Spleen (tissue), 11 donors: Measurements from ENCODE around the gene TRABD2A. TPM values are rescaled to one million over a fixed set of nuclear protein-coding genes. Genes with fewer than 3 reads are reported as not detected.

Experiments
- DNase-seq: peaks from one replicate; pipeline ENCODE4 v3.0.0-alpha.2; 2020
- H3K27ac ChIP-seq, 8 donors: fragments of 200-600 bp; sonication (generic) in 7 of 8; 1 replicate in 4 of 8; 2 replicates in 4 of 8; pipeline versions ENCODE4 v1.5.0 to v1.8.0; 2016 to 2021; ENCODE audit warnings: inconsistent platforms in 4 of 8, mild to moderate bottlenecking in 4 of 8, moderate library complexity in 1 of 8
- H3K27me3 ChIP-seq, 7 donors: fragments of 200-600 bp; sonication (generic) in 6 of 7; replicated peaks in 1 of 7; 1 replicate in 4 of 7; 2 replicates in 3 of 7; pipeline versions ENCODE4 v1.5.0 to v1.8.0; 2016 to 2021; ENCODE audit warnings: inconsistent platforms in 3 of 7, mild to moderate bottlenecking in 1 of 7
- H3K36me3 ChIP-seq, 6 donors: fragments of 200-600 bp; sonication (generic) in 5 of 6; 1 replicate in 4 of 6; 2 replicates in 2 of 6; pipeline versions ENCODE4 v1.5.0 to v1.8.0; 2016 to 2021; ENCODE audit warnings: inconsistent platforms in 2 of 6
- H3K4me1 ChIP-seq, 6 donors: fragments of 200-600 bp; sonication (generic) in 5 of 6; 1 replicate in 3 of 6; 2 replicates in 3 of 6; pipeline versions ENCODE4 v1.5.0 to v1.8.0; 2016 to 2021; ENCODE audit warnings: inconsistent platforms in 3 of 6
- H3K4me3 ChIP-seq, 8 donors: fragments of 200-600 bp; sonication (generic) in 7 of 8; 1 replicate in 4 of 8; 2 replicates in 4 of 8; pipeline versions ENCODE4 v1.5.0 to v1.8.0; 2016 to 2021; ENCODE audit warnings: inconsistent platforms in 4 of 8, mild to moderate bottlenecking in 4 of 8, moderate library complexity in 2 of 8
- H3K9me3 ChIP-seq, 8 donors: fragments of 200-600 bp; sonication (generic) in 7 of 8; 1 replicate in 4 of 8; 2 replicates in 4 of 8; pipeline versions ENCODE4 v1.5.0 to v1.8.0; 2016 to 2021; ENCODE audit warnings: inconsistent platforms in 4 of 8
- CTCF ChIP-seq, 11 experiments: fragments of 200-600 bp in 7 of 11; fragments of 450-650 bp in 4 of 11; sonication (generic) in 4 of 11; IDR thresholded peaks in 8 of 11; conservative IDR thresholded peaks in 3 of 11; 1 replicate in 7 of 11; 2 replicates in 4 of 11; pipeline versions ENCODE4 v1.4.0 to v1.8.0; 2016 to 2021; ENCODE audit warnings: antibody characterized with exemption in 11 of 11, inconsistent platforms in 4 of 11, mild to moderate bottlenecking in 1 of 11
- POLR2A ChIP-seq, 3 donors: fragments of 450-650 bp; IDR thresholded peaks; one replicate each; pipeline ENCODE4 v1.5.1; 2017; ENCODE audit warnings: antibody characterized with exemption in 3 of 3, mild to moderate bottlenecking in 1 of 3
- POLR2AphosphoS5 ChIP-seq, 3 donors: sonication (generic); formaldehyde crosslinking; IDR thresholded peaks; one replicate each; pipeline ENCODE4 v1.5.1; 2017; ENCODE audit warnings: antibody characterized with exemption in 3 of 3
- WGBS, 5 donors: extraction: QIAGEN DNeasy Blood & Tissue Kit in 3 of 5; methylation state at CpG; one replicate each; pipeline versions ENCODE4 v1.1.5 to v1.1.7; 2013 to 2018; 5-methylcytosine and 5-hydroxymethylcytosine counted together
- intact Hi-C: fragments of 100-400 bp; cut with DNase I; formaldehyde crosslinking; loops from one replicate; pipeline ENCODE4 v1.15.0; 2023; ENCODE audit warnings: low total_unique reads
- polyA plus RNA-seq, 3 donors: library from polyadenylated mRNA; stranded (reverse); fragments of 200-250 nt; gene quantifications; one replicate each; pipeline ENCODE4 v1.2.1, GENCODE V29; 2013
- total RNA-seq, 7 donors: library from RNA; depleted of rRNA in 3 of 7; stranded (reverse); fragments of >200 nt in 3 of 7; fragmentation: NEBNext Ultra II Directional in 4 of 7; extraction: Animal tissue kit (Norgen Biotek cat#: 25700) in 4 of 7; gene quantifications; one replicate each; pipeline versions ENCODE4 v1.1.0 to v1.2.1, GENCODE V29; 2016 to 2021
- donor health status: healthy with polysubstance abuse.
- donor health status: DM: no; HTN: no; CAD: no; lungs with moderate emphysema.
- donor health status: DM: no; HTN: no; CAD: no.
- donor health status: Bipolar disorder and iron deficiency.
- donor health status: healthy.
- donor health status: DM: no; HTN: no; CAD: no.
- donor health status: DM: yes; HTN: yes; CAD: no.

Gene TRABD2A
- total and polyA plus RNA-seq, 10 donors, result 4.5 to 12.5 (median 8.3) TPM

GRCh38 chr2:84797271-84797670, 83.6 kb downstream of the TRABD2A start:
- DNase-seq, result no peak
- TF ChIP-seq POLR2A (IDR thresholded peaks at IDR 0.05), result no peak
- TF ChIP-seq POLR2AphosphoS5 (IDR thresholded peaks at IDR 0.05), result no peak
- TF ChIP-seq CTCF (IDR thresholded peaks at IDR 0.05 in 8 of 11, conservative IDR thresholded peaks at IDR 0.05 in 3 of 11), result no peak
- Histone ChIP-seq H3K9me3 (peaks cover 0 to 14% (median 10%) of the 10 kb centered on the region in 8 donors), H3K36me3 (no peaks in the 10 kb centered on the region), H3K27ac (no peak overlapping the region), H3K27me3 (no peaks in the 10 kb centered on the region), H3K4me3 (no peak overlapping the region), H3K4me1 (no peaks in the 10 kb centered on the region)
- intact Hi-C loops, result no loop called here
- WGBS, 5 donors, result 87 to 100% (median 97%) methylated on average over 3 of the region's 3 CpGs

GRCh38 chr2:84796798-84797197, 84.1 kb downstream of the TRABD2A start:
- Histone ChIP-seq H3K9me3 (peaks cover 0 to 10% (median 6%) of the 10 kb centered on the region in 8 donors), H3K27ac (no peak overlapping the region), H3K27me3 (no peaks in the 10 kb centered on the region), H3K4me1 (no peaks in the 10 kb centered on the region), H3K36me3 (no peaks in the 10 kb centered on the region), H3K4me3 (no peak overlapping the region)
- no peak for DNase-seq
- TF ChIP-seq CTCF (IDR thresholded peaks at IDR 0.05 in 8 of 11, conservative IDR thresholded peaks at IDR 0.05 in 3 of 11) (no peak), POLR2AphosphoS5 (IDR thresholded peaks at IDR 0.05) (no peak), POLR2A (IDR thresholded peaks at IDR 0.05) (no peak)
- intact Hi-C loops, result no loop called here

GRCh38 chr2:84793641-84794040, 87.2 kb downstream of the TRABD2A start:
- no peak overlapping the region for H3K4me3 ChIP-seq
- H3K27me3 ChIP-seq, result no peaks in the 10 kb centered on the region
- no peak overlapping the region for H3K27ac ChIP-seq
- H3K9me3 ChIP-seq, result peaks cover 0 to 3% (median 0%) of the 10 kb centered on the region in 8 donors
- WGBS, 5 donors, result 85 to 94% (median 88%) methylated on average over 3 to 4 of the region's 4 CpGs
- TF ChIP-seq POLR2A (IDR thresholded peaks at IDR 0.05) (no peak), CTCF (IDR thresholded peaks at IDR 0.05 in 8 of 11, conservative IDR thresholded peaks at IDR 0.05 in 3 of 11) (no peak)
- intact Hi-C loops, result no loop called here
- H3K4me1 ChIP-seq, result no peaks in the 10 kb centered on the region
- H3K36me3 ChIP-seq, result no peaks in the 10 kb centered on the region
- DNase-seq, result no peak

- no peaks in the 10 kb centered on the region for H3K4me1 ChIP-seq
- no peaks in the 10 kb centered on the region for H3K36me3 ChIP-seq
- H3K4me3 ChIP-seq, result no peak overlapping the region
- no peak for DNase-seq
- intact Hi-C loops, result no loop called here
- no peaks in the 10 kb centered on the region for H3K27me3 ChIP-seq
- H3K9me3 ChIP-seq, result peaks cover 0 to 3% (median 0%) of the 10 kb centered on the region in 8 donors
- H3K27ac ChIP-seq, result no peak overlapping the region
- no peak for TF ChIP-seq CTCF (IDR thresholded peaks at IDR 0.05 in 8 of 11, conservative IDR thresholded peaks at IDR 0.05 in 3 of 11)
- TF ChIP-seq POLR2AphosphoS5 (IDR thresholded peaks at IDR 0.05), result no peak
- no peak for TF ChIP-seq POLR2A (IDR thresholded peaks at IDR 0.05)
- 93 to 100% (median 96%) methylated on average over 6 of the region's 6 CpGs for WGBS, 5 donors
Observed at GRCh38 chr2:84792856-84793522, 87.9 kb downstream of the TRABD2A start.
